HUES64 (cell line): ENCODE data around the gene TNXB.

Source experiments
- H3K27ac ChIP-seq: 2 replicates; pipeline ENCODE4 v1.7.0; 2013; ENCODE audit warnings: low read depth, low read length, inconsistent platforms
- H3K27me3 ChIP-seq: 2 replicates; pipeline ENCODE4 v1.6.1; 2013; ENCODE audit warnings: mild to moderate bottlenecking, low read length; ENCODE audit not compliant: insufficient read depth
- H3K36me3 ChIP-seq: 2 replicates; pipeline ENCODE4 v1.6.1; 2013; ENCODE audit warnings: mild to moderate bottlenecking, low read length; ENCODE audit not compliant: insufficient read depth
- H3K4me1 ChIP-seq: 2 replicates; pipeline ENCODE4 v1.6.1; 2013; ENCODE audit warnings: mild to moderate bottlenecking, low read length, moderate library complexity; ENCODE audit not compliant: insufficient read depth
- H3K4me3 ChIP-seq: 2 replicates; pipeline ENCODE4 v1.5.1; 2013; ENCODE audit warnings: mild to moderate bottlenecking, low read length, moderate library complexity
- H3K9ac ChIP-seq: 2 replicates; pipeline ENCODE4 v1.6.1; 2013; ENCODE audit warnings: mild to moderate bottlenecking, low read depth, low read length
- H3K9me3 ChIP-seq: 2 replicates; pipeline ENCODE4 v1.6.1; 2013; ENCODE audit warnings: low read depth, low read length; ENCODE audit not compliant: insufficient read depth
- WGBS: fragments of 150-250, 120-280 bp; methylation state at CpG from one replicate; pipeline ENCODE4 v1.1.7; 2013; ENCODE audit warnings: missing lambda C conversion rate; 5-methylcytosine and 5-hydroxymethylcytosine counted together

TNXB gene

DNA sequence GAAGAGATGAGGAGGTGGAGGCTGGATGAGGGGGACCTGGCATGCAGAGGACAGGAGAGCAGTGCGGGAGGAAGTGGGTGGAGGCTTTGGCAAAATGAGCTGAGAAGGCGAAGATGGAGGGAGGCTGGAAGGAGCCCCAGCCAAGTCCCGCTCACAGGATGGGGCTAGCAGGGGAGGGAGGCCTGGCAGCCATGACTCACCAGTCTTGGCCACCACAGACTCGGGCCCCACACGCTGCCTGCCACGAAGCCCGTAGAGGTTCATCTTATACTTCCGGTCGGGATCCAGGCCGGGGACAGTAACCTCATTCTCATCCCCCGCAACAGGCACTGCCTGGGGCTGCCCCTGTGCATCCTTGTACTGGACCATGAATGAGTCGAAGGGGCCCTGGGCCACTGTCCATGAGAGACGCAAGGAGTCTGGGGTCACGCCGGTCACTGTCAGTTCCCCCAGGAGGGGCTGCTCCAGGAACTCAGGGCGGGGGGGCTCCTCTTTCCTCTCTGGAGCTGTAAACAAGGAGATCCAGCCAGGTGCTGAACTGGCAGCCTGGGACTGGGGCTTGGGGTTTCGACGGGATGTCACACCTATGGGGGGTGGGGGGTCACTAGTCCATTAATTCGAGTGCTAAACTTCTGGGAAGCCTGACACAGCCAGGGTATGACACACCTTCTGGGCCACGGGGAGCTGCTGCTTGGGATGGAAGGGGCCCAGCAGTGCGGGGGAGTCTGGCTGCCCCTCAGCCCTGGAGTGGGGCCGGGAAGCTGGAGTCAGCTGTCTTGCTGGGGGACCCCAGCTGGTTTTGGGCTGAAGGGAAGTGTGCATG, 27.8 kb downstream of the TNXB start:
- H3K9ac ChIP-seq, result no peak overlapping the region
- H3K27ac ChIP-seq, result no peak overlapping the region
- H3K36me3 ChIP-seq, result no peaks in the 10 kb centered on the region
- no peak overlapping the region for H3K4me3 ChIP-seq
- H3K4me1 ChIP-seq, result peaks cover 5% of the 10 kb centered on the region; the same call in 1 of the 2 replicates
- WGBS, result 84% methylated on average over 22 of the region's 22 CpGs
- no peaks in the 10 kb centered on the region for H3K9me3 ChIP-seq
- H3K27me3 ChIP-seq, result peaks cover 4% of the 10 kb centered on the region

DNA sequence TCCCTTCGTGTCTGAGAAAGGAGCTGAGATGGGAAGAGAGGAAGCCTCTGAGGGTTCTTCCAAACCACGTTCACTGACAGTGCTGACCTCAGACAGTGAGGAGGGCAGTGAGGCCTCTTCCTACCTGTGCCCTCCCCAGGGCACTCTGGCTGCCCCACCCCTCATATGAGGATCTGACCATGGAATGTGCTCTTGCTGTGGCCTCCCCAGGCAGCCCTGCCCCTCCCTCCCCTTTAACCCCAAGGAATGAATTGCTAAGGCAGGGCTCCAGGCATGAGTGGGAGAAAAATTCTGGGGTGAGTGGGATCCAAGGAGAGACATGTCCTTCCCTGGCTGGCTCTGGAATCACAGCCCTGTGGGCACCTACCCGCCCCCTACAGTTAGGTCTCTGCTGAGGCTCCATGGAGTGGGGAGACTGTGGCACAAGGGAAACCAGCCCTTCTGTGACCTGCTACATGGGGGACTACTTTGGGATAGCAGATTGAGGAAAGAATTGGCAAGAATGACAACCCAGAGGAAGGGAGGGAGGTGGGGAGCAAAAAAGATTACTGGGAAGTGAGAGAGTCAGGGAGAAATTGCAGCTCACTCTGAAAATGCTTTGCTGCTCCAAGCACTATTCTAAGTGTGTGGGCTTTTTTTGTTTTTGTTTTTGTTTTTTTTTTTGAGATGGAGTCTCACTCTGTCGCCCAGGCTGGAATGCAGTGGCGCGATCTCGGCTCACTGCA, 29.4 kb downstream of the TNXB start:
- H3K9ac ChIP-seq, result no peak overlapping the region
- no peak overlapping the region for H3K4me3 ChIP-seq
- H3K36me3 ChIP-seq, result no peaks in the 10 kb centered on the region
- H3K27ac ChIP-seq, result no peak overlapping the region
- no peaks in the 10 kb centered on the region for H3K9me3 ChIP-seq
- no peaks in the 10 kb centered on the region for H3K27me3 ChIP-seq
- H3K4me1 ChIP-seq, result no peaks in the 10 kb centered on the region
- WGBS, result 78% methylated on average over 7 of the region's 7 CpGs

DNA sequence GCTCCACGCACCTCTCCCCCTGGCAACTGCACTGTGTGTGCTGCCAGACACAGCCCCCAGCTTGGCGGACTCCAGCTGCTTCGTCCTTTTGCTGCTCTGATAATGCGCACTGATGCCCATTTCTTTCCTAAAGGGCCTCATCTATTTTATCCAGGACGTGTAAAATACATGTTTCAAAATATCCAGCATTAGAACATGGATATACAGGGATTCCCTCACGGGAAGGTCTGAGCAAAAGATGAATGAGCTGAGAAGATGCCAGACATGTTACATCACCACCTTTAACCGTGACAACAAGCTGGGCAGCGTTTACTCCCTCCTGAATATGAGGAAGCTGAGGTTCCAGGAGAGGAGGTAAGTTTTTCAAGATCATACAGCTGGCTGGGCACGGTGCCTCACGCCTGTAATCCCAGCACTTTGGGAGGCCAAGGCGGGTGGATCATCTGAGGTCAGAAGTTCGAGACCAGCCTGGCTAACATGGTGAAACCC, 32.8 kb downstream of the TNXB start:
- Histone ChIP-seq H3K9me3 (no peaks in the 10 kb centered on the region), H3K27me3 (no peaks in the 10 kb centered on the region), H3K4me3 (no peak overlapping the region), H3K27ac (no peak overlapping the region), H3K4me1 (no peaks in the 10 kb centered on the region; the same call in 1 of the 2 replicates), H3K36me3 (no peaks in the 10 kb centered on the region), H3K9ac (no peak overlapping the region)
- WGBS, result 87% methylated on average over 12 of the region's 12 CpGs

DNA sequence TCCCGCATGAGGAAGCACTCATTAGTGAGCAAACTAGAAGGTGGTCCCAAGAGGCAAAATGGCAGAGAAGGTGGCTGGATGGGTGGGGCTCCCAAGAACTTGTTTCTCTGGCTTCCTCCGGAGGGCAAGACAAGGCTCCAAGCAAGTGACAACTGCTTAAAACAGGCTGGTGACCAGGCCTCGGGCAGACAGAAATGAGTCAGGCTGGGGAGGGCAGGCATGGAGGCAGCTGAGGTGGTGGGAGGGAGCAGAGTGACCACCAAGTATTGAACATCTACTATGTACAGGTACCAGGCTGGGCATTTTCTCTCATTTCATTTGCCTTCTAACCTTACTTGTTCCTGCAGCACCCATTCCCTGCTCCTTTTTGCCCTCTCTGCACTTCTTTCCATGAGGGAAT, 33.4 kb downstream of the TNXB start:
- no peaks in the 10 kb centered on the region for H3K36me3 ChIP-seq
- no peak overlapping the region for H3K27ac ChIP-seq
- H3K4me1 ChIP-seq, result peaks cover 5% of the 10 kb centered on the region; the same call in 1 of the 2 replicates
- H3K9ac ChIP-seq, result no peak overlapping the region
- 84% methylated on average over 3 of the region's 3 CpGs for WGBS
- no peaks in the 10 kb centered on the region for H3K9me3 ChIP-seq
- no peaks in the 10 kb centered on the region for H3K27me3 ChIP-seq
- H3K4me3 ChIP-seq, result no peak overlapping the region

DNA sequence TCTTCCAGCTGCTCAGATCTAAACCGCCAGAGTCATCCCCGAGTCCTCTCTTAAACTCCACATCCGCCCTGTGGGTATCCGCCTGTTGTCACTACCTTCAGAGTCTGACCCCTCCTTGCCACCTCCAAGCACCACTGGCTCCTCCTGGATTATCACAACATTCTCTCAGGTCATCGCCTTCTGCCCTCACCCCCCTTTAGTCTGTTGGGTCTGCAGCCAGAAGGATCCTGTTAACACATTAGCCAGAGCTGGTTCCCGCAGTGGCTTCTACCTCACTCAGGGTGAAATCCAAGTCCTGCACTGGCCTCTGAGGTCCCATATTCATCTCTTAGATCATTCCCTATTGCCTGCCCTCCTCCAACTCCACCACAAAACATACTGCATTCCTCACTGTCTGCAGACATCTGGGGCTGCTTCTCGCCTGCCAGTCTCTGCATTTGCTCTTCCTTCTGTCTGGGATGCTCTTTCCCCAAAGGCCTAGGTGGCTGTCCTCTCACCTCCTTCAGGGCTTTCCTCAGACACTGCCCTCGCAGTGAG, 34.1 kb downstream of the TNXB start:
- H3K27me3 ChIP-seq, result no peaks in the 10 kb centered on the region
- 92% methylated on average over 8 of the region's 8 CpGs for WGBS
- H3K36me3 ChIP-seq, result no peaks in the 10 kb centered on the region
- no peak overlapping the region for H3K9ac ChIP-seq
- no peak overlapping the region for H3K4me3 ChIP-seq
- H3K9me3 ChIP-seq, result no peaks in the 10 kb centered on the region
- H3K4me1 ChIP-seq, result peaks cover 10% of the 10 kb centered on the region
- H3K27ac ChIP-seq, result no peak overlapping the region

DNA sequence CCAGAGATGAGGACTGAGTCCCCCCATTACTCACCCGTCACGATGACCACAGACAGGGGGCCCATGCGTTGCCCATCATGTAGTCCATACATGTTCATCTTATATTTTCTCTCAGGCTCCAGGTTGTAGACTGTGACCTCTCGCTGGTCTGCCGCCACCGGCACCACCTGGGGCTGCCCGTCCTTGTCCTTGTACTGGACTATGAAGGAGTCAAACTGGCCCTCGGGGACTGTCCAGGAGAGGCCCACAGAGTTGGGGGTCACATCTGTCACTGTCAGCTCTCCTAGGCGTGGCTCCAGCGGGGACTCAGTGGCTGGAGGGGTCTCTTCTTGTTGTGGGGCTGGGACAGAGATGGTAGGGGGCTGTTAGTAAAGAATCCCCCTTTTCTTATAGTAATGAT, 35.5 kb downstream of the TNXB start:
- Histone ChIP-seq H3K27ac (no peak overlapping the region), H3K4me1 (peaks cover 10% of the 10 kb centered on the region), H3K27me3 (no peaks in the 10 kb centered on the region), H3K9me3 (no peaks in the 10 kb centered on the region), H3K36me3 (no peaks in the 10 kb centered on the region), H3K9ac (no peak overlapping the region), H3K4me3 (no peak overlapping the region)
- 96% methylated on average over 10 of the region's 10 CpGs for WGBS

DNA sequence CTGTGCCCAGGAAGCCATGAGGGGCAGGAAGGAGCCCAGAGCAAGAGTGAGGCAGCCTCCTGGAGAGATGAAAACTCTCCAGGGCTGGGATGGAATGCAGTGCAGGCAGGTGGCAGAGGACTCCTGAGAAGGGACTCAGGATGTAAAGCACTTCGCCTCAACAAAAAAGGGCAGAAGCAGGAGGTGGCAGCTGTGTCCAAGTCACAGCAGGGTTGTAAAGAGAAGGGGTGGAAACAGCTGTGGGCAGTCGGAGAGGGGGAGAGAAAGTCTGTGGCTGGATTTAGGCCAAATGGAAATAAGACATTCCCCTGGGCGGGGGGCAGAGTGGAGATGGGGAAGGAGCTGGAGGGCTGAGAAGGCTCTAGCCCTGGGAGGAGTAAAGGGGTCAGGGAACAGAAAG, 36.0 kb downstream of the TNXB start:
- H3K27ac ChIP-seq, result no peak overlapping the region
- no peak overlapping the region for H3K4me3 ChIP-seq
- H3K36me3 ChIP-seq, result no peaks in the 10 kb centered on the region
- no peaks in the 10 kb centered on the region for H3K9me3 ChIP-seq
- H3K4me1 ChIP-seq, result peaks cover 10% of the 10 kb centered on the region
- H3K9ac ChIP-seq, result no peak overlapping the region
- H3K27me3 ChIP-seq, result no peaks in the 10 kb centered on the region
- 57% methylated on average over 3 of the region's 3 CpGs for WGBS

DNA sequence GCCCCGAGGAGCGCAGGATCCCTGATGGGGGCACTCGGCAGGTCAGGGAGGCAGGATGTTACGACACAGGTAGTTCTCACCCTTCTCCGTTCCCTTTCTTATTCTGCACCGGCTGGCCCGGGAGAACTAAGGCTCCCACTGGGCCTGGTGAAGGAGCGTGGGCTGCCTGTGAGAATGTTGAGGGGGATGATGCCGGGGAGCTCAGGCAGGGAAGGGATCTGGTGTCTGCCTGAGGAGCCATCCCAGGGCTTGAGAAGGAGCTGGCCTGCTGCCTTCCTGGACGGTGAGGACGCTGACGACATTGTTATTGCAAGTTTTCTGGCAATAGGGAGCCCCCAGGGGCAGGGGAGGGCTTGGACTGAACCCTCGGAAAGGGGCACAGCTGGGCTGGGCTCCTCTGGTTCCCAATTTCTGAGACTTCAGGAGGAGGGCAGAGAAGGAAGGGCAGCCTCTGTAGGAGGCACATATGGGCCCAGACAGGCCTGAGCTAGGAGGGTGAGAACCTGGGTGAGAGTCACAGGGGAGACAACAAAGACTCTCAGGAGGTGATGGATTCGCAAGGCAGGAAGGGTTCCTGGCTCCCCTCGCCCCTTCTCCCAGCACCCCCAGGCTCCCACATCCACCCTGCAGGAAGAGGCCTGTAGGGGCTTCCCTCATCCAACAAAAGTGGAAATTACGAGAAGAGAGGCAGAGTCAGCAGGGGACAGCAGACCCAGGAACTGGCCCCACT, 38.2 kb downstream of the TNXB start:
- no peak overlapping the region for H3K9ac ChIP-seq
- peaks cover 10% of the 10 kb centered on the region for H3K4me1 ChIP-seq
- H3K9me3 ChIP-seq, result no peaks in the 10 kb centered on the region
- no peaks in the 10 kb centered on the region for H3K36me3 ChIP-seq
- H3K27ac ChIP-seq, result no peak overlapping the region
- no peaks in the 10 kb centered on the region for H3K27me3 ChIP-seq
- WGBS, result 66% methylated on average over 16 of the region's 16 CpGs
- H3K4me3 ChIP-seq, result no peak overlapping the region

DNA sequence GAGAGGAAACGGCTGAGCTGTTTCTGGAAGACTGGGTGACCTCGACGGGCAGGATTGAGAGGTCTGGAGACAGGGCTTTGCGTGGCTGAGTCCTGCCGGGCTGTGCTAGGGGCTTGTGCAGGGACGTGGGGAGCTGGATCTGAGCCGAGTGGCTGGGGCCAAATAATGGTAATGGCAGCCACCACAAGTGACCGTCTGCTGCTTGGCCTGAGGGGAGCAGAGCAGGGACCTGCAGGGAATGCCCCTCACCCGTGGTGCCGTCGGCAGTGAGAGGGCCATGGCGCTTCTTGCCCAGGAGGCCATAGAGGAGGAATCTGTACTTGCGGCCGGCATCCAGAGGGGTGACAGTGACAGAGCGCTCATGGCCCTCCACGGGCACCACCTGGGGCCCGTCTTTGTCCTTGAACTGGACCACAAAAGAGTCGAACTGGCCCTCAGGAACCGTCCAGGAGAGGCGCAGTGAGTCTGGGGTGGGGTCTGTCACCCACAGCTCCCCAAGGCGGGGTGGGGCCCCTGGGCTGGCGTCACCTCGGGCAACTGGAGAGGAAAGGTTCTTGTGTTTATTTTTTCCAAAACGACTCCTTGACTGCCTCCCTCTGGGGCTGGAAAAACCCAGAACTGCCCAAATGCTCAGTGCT, 39.1 kb downstream of the TNXB start:
- H3K4me1 ChIP-seq, result peaks cover 10% of the 10 kb centered on the region
- no peak overlapping the region for H3K9ac ChIP-seq
- H3K36me3 ChIP-seq, result no peaks in the 10 kb centered on the region
- no peaks in the 10 kb centered on the region for H3K27me3 ChIP-seq
- H3K4me3 ChIP-seq, result no peak overlapping the region
- H3K9me3 ChIP-seq, result no peaks in the 10 kb centered on the region
- 90% methylated on average over 24 of the region's 24 CpGs for WGBS
- H3K27ac ChIP-seq, result no peak overlapping the region

DNA sequence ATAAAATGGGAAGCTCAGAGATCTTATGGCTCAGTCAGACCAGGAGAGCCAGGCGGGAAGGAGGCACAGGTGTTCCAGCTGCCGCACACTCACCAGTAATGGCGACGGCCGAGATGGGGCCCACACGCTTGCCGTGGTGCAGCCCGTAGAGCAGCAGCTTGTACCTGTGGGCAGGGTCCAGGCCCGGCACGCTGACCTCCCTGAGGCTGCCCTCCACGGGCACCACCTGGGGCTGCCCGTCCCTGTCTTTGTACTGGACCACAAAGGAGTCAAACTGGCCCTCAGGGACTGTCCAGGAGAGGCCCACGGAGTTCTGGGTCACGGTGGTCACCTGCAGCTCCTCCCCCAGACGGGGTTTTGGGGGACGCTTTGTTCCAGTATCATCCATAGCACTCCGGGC, 39.7 kb downstream of the TNXB start:
- no peak overlapping the region for H3K27ac ChIP-seq

More for the DNA sequence above, 39.7 kb downstream of the TNXB start:
- no peaks in the 10 kb centered on the region for H3K9me3 ChIP-seq
- no peaks in the 10 kb centered on the region for H3K27me3 ChIP-seq
- H3K36me3 ChIP-seq, result no peaks in the 10 kb centered on the region
- WGBS, result 94% methylated on average over 17 of the region's 17 CpGs
- peaks cover 10% of the 10 kb centered on the region for H3K4me1 ChIP-seq
- no peak overlapping the region for H3K9ac ChIP-seq
- H3K4me3 ChIP-seq, result no peak overlapping the region
